ENCODE data around the gene ATMIN. TPM values are rescaled to one million over a fixed set of nuclear protein-coding genes. Genes with fewer than 3 reads are reported as not detected.

The ATMIN gene
- total RNA-seq, 1 experiment from 2014 or later, result 54.5 TPM

DNA sequence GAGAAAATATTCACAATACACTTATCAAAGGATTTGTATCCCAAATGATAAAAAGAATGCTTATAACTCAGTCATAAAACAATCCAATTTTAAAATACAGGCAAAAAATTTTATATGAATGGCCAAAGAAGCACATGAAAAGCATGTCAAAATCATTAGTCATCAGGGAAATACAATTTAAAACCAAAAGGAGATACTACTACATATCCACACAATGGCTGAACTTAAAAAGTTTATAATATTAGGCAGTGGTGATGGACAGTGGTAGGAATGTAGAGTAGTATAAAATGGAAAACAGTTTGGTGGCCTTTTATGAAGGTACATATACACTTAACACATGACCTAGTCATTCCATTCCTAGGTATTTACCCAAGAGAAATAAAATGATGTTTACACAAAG is 41.2 kb upstream of the ATMIN start:
- no peak overlapping the region for H3K4me3 ChIP-seq (ENCODE audit: low read depth, low read length)
- Mint-ChIP-seq H3K36me3 (ENCODE audit: insufficient read depth, unreplicated experiment) (peaks cover 25% of the 10 kb centered on the region), H3K27ac (ENCODE audit: unreplicated experiment) (peak overlapping the region; percentile 91), H3K4me1 (ENCODE audit: low read depth, unreplicated experiment) (peaks cover 71% of the 10 kb centered on the region), H3K4me3 (ENCODE audit: unreplicated experiment) (no peak overlapping the region), H3K9me3 (ENCODE audit: unreplicated experiment) (no peaks in the 10 kb centered on the region), H3K27me3 (ENCODE audit: insufficient read depth, unreplicated experiment) (no peaks in the 10 kb centered on the region)
- POLR2A ChIA-PET, result interaction anchor here (0.9 kb wide), 1 partner anchor 13 kb away, joined by 3 read pairs; the partner anchor contains the start of genes CENPN and CMC2
- no peaks in the 10 kb centered on the region for H3K27me3 ChIP-seq (replicated peaks; ENCODE audit: control insufficient read depth, insufficient read depth, low read length)
- H3K4me1 ChIP-seq, result peaks cover 56% of the 10 kb centered on the region
- CTCF ChIA-PET, result interaction anchor here (0.7 kb wide), 1 partner anchor 1372 kb away, joined by 9 read pairs; no protein-coding TSS in a partner anchor
- intact Hi-C loops (cut with micrococcal nuclease; ENCODE audit: unreplicated experiment), result no loop called here
- H3K36me3 ChIP-seq (ENCODE audit: control insufficient read depth, insufficient read depth, low read length), result 0 out of 2 replicates have a peak, but pooled peaks cover 1% of the 10 kb centered on the region
- no peak for DNase-seq
- no peaks in the 10 kb centered on the region for H3K9me3 ChIP-seq
- BruUV-seq (replicated peaks), result no TSS peak
- TF ChIP-seq CTCF (IDR thresholded peaks at IDR 0.05; ENCODE audit: insufficient read depth in 1 of 2, low read depth in 1 of 2, low read length in 1 of 2, severe bottlenecking in 1 of 2, unreplicated experiment in 1 of 2), result no peak

GRCh38 chr16:80996688-80997138 is 38.9 kb upstream of the ATMIN start:
- TSS peak; percentile 15 for BruUV-seq (replicated peaks)
- intact Hi-C loops (cut with micrococcal nuclease; ENCODE audit: unreplicated experiment), result loop anchor here (1.0 kb wide), 1 partner anchor 11 kb away; the partner anchor contains the start of gene CENPN
- Histone ChIP-seq H3K9me3 (no peaks in the 10 kb centered on the region), H3K27me3 (replicated peaks; ENCODE audit: control insufficient read depth, insufficient read depth, low read length) (no peaks in the 10 kb centered on the region), H3K4me3 (ENCODE audit: low read depth, low read length) (peak overlapping the region; percentile 29; the same call in 1 of the 2 replicates), H3K4me1 (peaks cover 63% of the 10 kb centered on the region), H3K36me3 (ENCODE audit: control insufficient read depth, insufficient read depth, low read length) (no peaks in the 10 kb centered on the region)
- Mint-ChIP-seq H3K27ac (ENCODE audit: unreplicated experiment) (peak overlapping the region; percentile 80), H3K4me3 (ENCODE audit: unreplicated experiment) (peak overlapping the region; percentile 75), H3K36me3 (ENCODE audit: insufficient read depth, unreplicated experiment) (peaks cover 31% of the 10 kb centered on the region), H3K9me3 (ENCODE audit: unreplicated experiment) (no peaks in the 10 kb centered on the region), H3K27me3 (ENCODE audit: insufficient read depth, unreplicated experiment) (no peaks in the 10 kb centered on the region), H3K4me1 (ENCODE audit: low read depth, unreplicated experiment) (peaks cover 68% of the 10 kb centered on the region)
- ChIA-PET POLR2A (interaction anchor here (2.0 kb wide), 1 partner anchor 10 kb away, joined by 10 read pairs; the partner anchor contains the start of genes CENPN and CMC2), CTCF (interaction anchor here (1.0 to 1.8 kb wide), 3 partner anchors 10 to 47 kb away, joined by 3 to 9 read pairs (median 8); partner anchors contain the start of genes ATMIN, CENPN and CMC2)
- no peak for TF ChIP-seq CTCF (IDR thresholded peaks at IDR 0.05; ENCODE audit: insufficient read depth in 1 of 2, low read depth in 1 of 2, low read length in 1 of 2, severe bottlenecking in 1 of 2, unreplicated experiment in 1 of 2)
- no peak for DNase-seq

DNA sequence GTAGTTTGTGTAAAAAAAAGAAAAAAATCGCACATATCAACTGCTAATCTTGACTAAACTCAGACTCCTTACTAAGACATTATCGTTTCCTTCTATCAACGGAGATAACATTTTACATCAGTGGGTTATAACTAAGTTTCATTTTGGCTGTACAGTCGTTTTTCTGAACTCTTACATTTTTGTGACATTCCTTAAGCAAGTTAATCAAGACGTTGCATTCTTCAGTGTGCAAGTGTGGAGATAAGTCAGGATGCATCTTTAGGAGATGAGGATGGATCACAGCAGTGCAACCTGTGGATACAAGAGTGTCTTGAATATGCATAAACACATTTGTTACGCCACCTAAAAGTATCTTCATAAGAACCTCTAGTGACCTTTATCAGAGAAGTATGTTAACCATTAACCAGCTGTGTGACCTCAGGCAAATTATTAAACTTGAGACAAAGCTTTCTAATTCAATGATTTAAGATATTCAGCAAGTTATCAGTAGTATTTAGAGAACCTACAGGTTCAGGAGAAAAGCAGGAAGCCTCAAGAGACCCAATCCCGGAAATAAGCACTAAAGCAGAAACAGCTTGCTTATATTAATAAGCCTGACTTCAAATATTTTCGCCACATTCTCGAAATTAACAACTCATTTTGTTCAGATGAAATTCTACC is 38.4 kb upstream of the ATMIN start:
- H3K27me3 ChIP-seq (replicated peaks; ENCODE audit: control insufficient read depth, insufficient read depth, low read length), result no peaks in the 10 kb centered on the region
- BruUV-seq (replicated peaks), result no TSS peak
- Mint-ChIP-seq H3K4me1 (ENCODE audit: low read depth, unreplicated experiment) (peaks cover 67% of the 10 kb centered on the region), H3K4me3 (ENCODE audit: unreplicated experiment) (peak overlapping the region; percentile 75), H3K9me3 (ENCODE audit: unreplicated experiment) (no peaks in the 10 kb centered on the region), H3K27ac (ENCODE audit: unreplicated experiment) (peak overlapping the region; percentile 80), H3K27me3 (ENCODE audit: insufficient read depth, unreplicated experiment) (no peaks in the 10 kb centered on the region), H3K36me3 (ENCODE audit: insufficient read depth, unreplicated experiment) (peaks cover 28% of the 10 kb centered on the region)
- H3K9me3 ChIP-seq, result no peaks in the 10 kb centered on the region
- H3K36me3 ChIP-seq (ENCODE audit: control insufficient read depth, insufficient read depth, low read length), result no peaks in the 10 kb centered on the region
- H3K4me3 ChIP-seq (ENCODE audit: low read depth, low read length), result peak overlapping the region; percentile 29
- TF ChIP-seq CTCF (IDR thresholded peaks at IDR 0.05; ENCODE audit: insufficient read depth in 1 of 2, low read depth in 1 of 2, low read length in 1 of 2, severe bottlenecking in 1 of 2, unreplicated experiment in 1 of 2), result no peak
- peaks cover 58% of the 10 kb centered on the region for H3K4me1 ChIP-seq
- DNase-seq, result peak in 1 of 2 experiments; percentile 69
- ChIA-PET CTCF (interaction anchor here (0.6 to 1.8 kb wide), 5 partner anchors 10 to 84 kb away, joined by 3 to 9 read pairs (median 4); partner anchors contain the start of genes ATMIN, CENPN and CMC2), POLR2A (interaction anchor here (0.6 to 2.0 kb wide), 2 partner anchors 10 to 603 kb away, joined by 4 to 10 read pairs; partner anchors contain the start of genes CENPN and CMC2)
- intact Hi-C loops (cut with micrococcal nuclease; ENCODE audit: unreplicated experiment), result loop anchor here (1.0 kb wide), 1 partner anchor 10 kb away; the partner anchor contains the start of gene CENPN

All from Caco-2 (cell line).